Activated CD8-positive, alpha-beta memory T cell treated with anti-CD3 and anti-CD28 coated beads for 1 hour (primary cell): ENCODE results near the gene ITLN2.
"Not testable (repeated sequence)": the region's sequence is repeated elsewhere in the genome, so short reads cannot be mapped to it uniquely, and the experiment has no call there.

Experiments
- DNase-seq, 2 donors: peaks; one replicate each; pipeline ENCODE4 v3.0.0-alpha.2; 2020; ENCODE audit warnings: low read depth in 1 of 2; ENCODE audit errors: extremely low read depth in 1 of 2

ITLN2 gene

DNA sequence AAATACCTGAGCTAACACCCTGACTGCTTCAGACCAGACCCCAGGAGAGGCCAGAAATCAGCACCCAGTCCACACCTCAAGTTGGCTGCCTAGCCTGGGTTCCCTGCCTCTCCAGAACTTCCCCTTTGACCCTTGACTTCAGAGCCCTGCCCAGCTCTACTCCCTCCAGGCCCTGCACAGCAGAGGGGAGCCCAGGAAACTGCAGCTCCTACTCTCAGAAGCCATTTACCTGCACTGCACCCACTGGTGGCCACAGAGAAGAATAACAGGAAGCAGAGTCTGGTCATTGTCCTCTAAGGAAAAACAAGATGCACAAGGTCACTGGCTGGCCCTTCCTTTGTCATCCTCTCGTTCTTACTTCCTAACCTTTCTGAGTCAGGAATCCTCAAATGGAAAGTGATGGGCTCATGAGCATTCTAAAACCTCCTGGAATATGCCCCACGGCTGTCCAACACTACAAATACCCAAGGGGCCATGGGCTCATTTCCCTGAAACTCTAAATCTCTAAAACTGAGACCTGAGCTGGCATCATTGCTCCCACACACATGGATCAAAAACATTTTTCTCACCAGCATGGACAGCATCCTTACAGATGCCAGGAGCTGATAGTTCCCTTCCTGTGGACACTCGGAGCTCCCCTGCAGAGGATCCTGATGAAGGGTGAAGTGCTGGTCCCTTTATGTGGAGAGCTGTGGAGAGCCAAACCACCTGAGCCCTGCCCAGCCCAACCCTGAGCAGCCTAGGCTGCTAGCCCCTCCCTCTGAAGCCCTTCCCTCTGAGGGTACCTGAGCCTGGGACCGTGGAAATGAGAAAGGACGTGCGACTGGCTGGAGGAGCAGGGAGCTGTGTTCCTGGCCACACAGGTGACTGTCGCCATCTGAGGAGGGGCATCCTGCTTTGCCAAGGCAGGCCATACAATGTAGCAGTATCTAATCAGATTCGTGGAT lies at the start of gene ITLN2:
ITLN2 (minus strand) TSS at position 652 of the 947 bp plus-strand sequence; CDS start at position 584, 68 bp downstream.
- DNase-seq: peak in 1 of 2 donors; percentile 4

DNA sequence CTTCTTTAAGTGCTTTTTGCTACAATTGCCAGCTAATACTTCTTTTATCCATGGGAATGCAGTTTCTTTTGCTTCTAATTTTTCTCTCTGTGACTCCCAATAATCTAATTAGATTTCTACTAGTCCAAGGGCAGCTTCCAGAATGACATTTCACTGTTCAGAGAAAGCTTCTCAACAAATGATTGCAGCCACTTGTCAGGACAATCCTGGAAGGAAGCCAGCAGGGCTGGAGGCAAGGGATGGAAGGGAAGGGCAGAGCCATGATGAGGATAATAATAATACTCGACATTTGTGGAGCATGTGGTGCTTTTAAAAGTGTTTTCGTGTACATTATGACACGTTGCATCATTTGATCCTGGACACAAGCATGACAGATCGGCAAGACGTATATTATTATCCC lies 46.9 kb upstream of the ITLN2 start:
- no peak for DNase-seq

DNA sequence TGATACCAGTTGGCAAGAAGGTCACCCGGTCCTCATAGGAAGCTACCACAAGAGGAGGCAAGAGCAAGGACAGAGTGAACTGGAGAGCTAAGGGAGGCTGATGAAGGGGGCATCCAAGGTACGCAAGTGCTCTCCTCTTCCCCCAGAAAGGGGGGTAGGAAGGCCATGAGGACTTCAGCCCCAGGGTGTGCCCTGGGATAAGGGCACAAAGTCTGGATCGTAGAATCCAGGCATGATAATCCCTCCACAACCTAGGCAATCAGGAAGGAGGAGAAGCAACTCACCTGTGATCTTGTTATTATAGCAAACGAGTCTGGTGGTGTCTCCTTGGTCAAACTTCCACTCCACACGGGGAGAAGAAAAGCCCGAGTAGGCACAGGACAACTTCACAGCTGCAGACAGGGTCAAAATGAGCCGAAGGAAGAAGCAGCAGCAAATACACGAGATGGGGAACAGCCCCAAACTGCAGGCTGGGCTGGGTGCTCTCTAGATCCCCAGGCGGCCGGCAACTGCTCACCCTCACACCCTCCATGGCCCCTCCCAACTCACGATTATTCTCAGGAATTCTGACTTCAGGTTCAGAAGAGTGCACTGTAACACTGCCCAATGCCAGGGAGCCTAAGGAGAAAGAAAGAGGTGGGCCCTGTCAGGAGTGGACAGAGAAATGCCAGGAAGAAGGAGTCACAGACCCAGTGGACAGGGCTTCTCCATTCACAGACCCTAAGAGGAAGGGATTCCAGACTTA lies 46.3 kb upstream of the ITLN2 start:
- DNase-seq: no peak

DNA sequence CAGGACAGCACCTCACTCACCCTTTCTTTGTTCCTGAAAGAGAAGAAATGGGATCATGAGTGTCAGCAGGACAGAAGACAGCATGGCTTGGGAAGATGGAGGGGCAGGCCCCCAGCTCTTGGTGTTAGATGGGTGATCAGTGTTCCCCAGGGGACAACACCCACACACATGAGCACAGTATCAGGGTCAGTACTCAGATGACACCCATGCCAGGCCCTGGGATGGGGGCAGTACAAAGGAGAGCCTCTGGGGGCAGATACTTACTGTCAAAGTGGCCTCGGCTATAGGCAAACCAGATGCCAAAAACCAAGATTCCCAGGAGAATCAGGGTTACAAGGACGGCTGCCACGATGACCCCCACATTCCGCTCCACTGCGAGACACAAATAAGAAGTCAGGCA lies 44.8 kb upstream of the ITLN2 start:
- no peak for DNase-seq

DNA sequence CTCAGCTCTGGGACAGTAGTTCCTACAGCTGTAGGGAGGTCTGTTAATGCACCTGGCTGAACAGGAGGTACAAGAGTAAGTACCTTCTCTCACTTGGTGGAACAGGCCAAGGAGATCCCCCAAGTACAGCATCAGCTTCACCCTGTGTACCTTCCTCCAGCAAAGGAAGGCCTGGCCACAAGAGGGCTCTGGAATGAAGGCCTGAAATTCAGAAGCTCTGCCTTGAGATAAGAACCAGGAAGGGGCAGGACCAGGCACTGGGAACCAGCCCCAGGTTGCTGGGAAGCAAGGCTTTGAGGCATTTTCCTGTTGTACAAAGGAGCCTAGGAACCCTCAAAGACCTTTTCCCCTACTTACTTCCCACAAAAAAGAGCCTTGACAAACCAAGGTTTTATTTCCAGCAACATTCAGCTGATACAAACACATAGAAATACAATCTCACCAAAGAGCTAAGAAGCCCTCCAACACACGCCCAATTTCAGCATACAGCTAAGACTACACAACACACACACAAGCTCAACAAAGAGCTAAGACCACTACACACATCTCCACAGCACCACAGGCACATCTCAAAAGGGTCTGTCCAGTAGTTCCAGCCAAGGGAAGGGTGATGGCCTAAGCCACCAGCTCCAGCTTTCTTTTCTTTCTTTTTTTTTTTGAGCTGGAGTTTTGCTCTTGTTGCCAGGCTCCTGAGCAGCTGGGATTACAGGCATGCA lies 42.9 kb upstream of the ITLN2 start:
- DNase-seq: peak in 1 of 2 donors; percentile 30

DNA sequence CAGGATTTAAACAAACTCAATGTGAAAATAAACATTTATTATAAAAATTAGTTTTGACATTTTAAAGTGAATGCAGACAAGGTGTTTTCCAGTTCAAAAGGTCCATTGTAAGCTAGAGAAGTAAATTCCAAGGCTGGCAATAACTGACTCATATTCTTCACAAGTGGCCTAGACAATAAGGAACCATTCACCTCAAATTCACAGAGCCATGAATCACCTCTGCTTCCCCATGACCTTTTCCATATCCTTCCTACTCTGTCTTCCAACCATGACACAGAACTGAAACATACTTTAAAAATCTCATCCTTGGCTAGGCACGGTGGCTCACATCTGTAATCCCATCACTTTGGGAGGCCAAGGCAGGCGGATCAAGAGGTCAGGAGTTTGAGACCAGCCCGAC lies 41.6 kb upstream of the ITLN2 start:
- no peak for DNase-seq

DNA sequence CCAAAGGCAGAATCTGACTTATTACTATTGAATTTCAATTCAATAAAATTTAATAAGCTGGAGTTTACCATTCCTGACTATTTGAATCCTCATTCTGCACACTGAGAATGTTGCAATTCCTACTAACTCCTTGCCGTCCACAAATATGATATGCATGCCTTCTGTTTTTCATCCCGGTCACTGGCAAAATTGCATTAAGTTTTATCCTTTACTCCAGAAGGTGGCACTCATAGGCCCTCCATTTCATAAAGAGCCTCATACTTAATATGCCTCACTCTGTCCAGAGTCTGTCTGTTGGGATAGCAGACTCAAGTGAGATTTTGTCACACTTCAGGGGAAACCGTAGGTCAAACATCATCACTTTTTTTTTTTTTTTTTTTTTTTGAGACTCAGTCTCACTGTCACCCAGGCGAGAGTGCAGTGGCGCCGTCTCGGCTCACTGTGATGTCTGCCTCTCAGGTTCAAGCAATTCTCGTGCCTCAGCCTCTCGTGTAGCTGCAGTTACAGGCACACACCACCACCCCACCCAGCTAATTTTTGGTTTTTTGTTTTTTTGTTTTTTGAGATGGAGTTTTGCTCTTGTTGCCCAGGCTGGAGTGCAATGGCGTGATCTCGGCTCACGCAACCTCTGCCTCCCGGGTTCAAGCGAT lies 39.1 kb upstream of the ITLN2 start:
- DNase-seq: no peak

DNA sequence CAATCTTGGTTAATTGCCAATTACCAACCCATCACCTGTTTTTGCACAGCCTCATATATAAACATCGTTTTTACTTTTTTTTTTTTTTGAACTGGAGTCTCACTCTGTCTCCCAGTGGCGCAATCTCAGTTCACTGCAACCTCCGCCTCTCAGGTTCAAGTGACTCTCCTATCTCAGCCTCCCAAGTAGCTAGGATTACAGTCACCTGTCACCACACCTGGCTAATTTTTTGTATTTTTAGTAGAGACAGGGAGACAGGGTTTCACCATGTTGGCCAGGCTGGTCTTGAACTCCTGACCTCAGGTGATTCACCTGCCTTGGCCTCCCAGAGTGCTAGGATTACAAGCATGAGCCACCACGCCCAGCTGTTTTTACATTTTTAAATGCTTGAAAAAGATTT lies 37.4 kb upstream of the ITLN2 start:
- not testable (repeated sequence) for DNase-seq

DNA sequence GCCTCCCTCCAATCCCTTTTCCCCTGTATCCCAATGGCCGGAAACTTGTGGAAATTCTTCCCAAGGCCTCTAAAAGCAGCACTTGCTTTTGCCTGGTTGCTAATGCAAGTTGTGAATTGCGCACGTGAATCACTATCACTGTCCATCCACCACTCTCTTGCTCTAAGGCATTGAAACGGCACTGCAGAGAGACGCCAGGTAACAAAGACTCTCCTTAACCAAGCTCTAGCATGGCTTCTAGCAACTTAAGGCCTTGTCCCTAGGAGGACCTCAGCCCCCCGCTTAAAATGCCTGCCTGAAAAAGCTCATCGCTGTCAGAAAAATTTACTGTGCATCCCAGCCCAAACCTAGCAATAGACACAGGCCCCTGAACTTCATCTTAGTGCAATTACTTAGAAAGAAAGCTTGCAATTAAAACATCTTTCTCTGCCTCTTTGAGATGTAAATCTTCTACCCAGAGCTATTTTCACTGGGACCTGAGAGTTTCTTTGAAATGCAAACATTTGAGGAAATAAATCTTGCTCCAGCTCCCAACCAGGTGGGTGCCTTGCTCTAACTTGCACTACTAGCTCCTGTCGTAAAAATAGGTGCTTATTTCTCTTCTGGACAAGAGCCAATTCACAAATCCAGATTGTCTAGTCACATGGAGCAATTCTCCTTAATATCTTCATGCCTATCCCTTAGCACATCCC lies 32.9 kb upstream of the ITLN2 start:
- no peak for DNase-seq

DNA sequence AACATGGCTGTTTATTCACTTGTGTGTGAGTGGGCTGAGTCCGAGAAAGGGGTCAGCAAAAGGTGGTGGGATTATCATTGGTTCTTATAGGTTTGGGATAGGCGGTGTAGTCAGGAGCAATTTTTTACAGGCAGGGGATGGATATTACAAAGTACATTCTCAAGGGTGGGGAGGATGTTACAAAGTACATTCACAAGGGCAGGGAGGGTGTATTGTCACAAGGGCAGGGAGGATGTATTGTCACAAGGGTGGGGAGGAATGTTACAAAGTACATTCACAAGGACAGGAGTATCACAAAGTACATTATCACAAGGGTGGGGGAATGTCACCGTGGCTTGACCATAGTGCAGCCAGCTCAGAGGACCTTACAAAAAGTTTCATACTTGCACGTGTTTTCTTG lies 31.1 kb upstream of the ITLN2 start:
- no peak for DNase-seq

DNA sequence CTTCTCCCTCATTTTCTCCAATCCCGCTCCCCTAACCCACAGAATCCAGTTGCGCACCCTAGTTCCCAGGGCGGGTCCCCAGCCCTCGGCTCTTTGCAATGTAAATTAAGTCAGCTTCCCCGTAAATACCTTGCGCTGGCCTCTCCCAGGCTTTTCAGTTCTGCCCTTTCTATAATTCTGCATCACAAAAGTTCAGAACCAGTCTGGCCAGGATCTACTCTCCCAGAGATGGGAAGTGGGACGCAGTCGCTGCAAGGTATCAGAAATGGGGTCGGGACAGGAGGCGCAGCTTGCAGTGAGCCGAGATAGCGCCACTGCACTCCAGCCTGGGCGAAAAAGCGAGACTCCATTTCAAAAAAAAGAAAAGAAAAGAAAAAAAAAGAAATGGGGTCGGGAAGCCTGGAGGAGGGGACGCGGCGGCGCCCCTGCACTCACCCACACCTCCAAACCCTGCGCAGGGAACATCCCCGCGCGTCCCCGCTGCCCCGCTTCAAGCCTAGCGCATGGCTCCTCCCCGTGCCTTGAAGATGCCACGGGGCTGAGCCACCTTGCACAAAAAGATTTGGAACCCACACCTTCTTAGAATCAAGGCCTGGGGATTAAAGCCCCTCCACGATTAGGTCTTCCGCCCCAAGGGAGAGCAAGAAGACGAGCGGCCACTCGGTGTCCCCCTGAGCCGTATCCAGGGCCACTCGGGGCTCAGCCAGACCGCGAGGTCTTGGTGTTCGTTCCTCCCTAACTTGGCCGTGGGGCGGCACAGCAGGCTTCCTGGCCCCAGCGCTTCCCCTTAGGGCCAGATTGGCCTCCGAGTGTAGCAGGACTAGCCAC lies 27.2 kb upstream of the ITLN2 start:
- no peak for DNase-seq

DNA sequence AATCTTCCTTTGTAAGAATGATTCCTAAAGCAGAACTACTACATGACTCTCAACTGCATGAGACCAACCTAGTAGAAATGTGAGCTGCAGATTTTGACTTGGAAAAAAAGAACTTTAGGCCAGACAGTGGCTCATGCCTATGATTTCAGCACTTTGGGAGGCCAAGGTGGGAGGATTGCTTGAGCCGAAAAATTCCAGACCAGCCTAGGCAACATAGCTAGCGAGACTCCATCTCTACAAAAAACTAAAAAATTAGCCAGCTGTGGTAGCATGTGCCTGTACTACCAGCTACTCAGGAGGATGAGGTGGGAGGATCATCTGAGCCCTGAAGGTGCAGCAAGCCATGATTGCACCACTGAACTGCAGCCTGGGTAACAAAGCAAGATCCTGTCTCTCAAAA lies 24.7 kb upstream of the ITLN2 start:
- no peak for DNase-seq

DNA sequence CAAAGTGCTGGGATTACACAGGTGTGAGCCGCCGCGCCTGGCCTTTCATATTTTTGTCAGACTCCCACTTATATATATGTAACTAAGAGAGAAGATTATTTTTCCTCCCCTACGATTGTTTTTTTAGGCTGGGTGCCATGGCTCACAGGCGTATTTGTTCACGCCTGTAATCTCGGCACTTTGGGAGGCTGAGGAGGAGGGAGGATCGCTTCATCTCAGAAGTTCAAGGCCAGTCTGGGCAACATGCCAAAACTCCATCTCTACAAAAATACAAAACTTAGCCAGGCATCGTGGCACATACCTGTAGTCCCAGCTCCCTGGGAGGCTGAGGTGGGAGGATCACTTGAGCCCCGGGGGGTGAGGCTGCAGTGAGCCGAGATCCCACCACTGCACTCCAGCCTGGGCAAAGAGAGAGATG lies 23.9 kb upstream of the ITLN2 start:
- no peak for DNase-seq

DNA sequence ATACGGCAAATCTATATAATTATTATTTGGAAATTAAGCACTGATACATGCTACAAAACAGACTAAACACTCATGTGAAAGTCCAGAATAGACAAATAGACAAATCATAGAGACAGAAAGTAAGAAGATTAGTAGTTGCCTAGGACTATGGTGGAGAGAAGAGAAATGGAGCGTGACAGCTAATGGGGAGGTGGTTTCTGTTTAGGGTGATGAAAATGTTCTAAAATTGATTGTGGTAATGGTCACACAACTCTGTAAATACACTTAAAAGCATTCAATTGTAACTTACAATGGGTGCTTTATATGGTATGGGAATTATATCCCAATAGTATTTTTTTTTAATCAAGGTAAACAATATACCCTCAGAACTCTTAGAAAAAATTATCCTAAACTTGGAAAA lies 20.4 kb upstream of the ITLN2 start:
- no peak for DNase-seq

DNA sequence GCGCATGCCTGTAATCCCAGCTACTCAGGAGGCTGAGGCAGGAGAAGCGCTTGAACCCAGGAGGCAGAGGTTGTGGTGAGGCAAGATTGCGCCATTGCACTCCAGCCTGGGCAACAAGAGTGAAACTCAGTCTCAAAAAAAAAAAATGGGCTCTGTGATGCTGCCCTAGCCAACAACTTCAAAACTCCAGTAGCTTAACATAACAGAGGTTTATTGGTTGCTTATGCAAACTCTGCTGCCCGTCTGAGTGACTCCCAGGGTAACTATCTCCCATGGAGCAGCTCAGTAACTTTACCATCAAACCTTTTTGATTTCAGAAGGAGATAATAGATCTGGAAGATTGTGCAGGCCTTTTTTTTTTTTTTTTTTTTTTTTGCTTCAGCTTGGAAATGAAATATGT lies 18.9 kb upstream of the ITLN2 start:
- no peak for DNase-seq

DNA sequence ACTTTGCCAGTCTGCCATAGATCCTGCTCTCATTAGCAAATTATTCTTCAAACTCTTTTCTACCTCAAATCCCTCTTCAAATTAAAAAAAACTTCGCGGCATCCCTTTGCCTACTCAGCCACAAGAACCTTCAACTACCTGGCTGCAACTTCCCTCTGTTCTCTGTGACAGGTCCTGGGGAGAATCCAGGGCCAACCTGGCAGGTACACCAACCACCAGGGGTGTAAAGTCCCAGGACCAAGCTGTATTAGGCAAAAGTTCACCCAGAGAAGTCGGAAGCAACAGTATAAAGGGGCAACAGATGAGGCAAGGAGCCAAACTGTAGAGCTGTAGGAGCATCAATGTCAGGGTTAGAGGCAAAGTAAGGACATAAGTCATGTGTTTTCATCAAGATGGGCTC lies 18.3 kb upstream of the ITLN2 start:
- DNase-seq: no peak

DNA sequence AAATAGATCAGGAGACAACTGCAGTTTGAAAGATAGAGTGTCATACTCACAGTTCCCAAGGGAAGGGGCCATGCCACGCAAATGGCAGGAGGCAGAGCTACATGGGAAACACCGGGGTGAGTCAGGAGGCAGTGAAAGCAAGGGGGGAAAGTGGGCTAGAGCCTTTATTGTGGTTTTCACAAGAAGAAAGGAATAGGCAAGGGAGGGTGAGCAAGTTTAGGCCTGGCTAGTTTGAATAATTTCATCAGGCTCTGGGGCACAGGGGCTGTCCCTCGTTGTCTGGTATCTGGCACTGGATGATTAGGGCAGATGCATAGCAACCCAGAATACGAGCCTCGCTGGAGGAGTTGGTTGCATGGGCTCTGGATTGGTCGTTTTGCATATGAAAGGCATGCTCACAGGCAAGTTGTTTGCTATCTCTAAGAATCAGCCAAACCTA lies 17.0 kb upstream of the ITLN2 start:
- no peak for DNase-seq

DNA sequence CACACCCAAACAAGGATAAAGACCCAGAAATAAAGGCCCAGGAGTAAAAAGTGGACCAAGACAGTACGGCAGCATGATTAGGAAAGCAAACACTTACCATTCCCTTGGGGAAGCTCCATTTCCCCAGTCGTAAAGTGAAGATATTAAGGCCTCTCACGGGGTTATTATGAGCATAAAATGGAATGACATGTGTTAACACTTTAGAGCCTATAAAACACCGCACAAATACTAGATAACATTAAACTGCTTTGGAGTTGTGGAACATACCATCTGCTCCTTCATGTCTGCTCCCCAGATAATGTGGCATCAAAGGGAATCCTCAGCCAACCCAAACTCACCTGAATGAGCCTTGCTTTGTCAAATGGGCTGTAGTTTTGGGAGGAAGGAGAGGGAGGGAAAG lies 8.9 kb upstream of the ITLN2 start:
- DNase-seq: no peak

DNA sequence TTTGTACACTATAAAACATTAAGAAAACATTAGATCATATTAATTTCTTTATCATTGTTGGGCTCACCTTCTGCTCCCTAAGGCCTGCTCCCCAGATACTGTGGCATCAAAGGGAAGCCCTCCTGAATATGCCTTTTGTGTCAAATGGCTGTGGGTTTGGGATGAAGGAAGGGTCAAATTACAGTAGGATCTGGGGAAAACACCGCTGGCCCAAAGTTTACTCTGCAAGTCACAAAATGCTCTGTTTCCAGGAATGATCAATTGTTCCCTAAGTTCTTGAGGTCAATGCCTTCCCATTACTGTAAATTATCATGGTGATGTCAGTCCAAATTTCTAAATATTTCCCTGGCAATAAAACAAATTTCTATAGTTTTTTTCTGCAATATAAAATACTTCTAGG lies 6.8 kb upstream of the ITLN2 start:
- no peak for DNase-seq
